HepG2 (cell line): ENCODE measurements around the gene SMYD4. TPM values are rescaled to one million over a fixed set of nuclear protein-coding genes. Genes with fewer than 3 reads are reported as not detected.

Source experiments
- CREBL2 ChIP-seq: sonication (generic); formaldehyde crosslinking; IDR thresholded peaks from 2 replicates; pipeline ENCODE4 v1.8.1; 2023; ENCODE audit warnings: missing genetic modification reagents, mild to moderate bottlenecking, borderline replicate concordance
- E2F1 ChIP-seq: sonication (generic); formaldehyde crosslinking; IDR thresholded peaks from 2 replicates; pipeline ENCODE4 v1.5.0; 2020; ENCODE audit warnings: missing genetic modification reagents
- EP300 ChIP-seq, 3 experiments: sonication (generic) in 1 of 3; formaldehyde crosslinking in 1 of 3; IDR thresholded peaks; 2 replicates each; pipeline versions ENCODE4 v1.5.1 to v1.6.1; 2011 to 2020; ENCODE audit warnings: low read depth in 2 of 3, low read length in 2 of 3, borderline replicate concordance in 1 of 3, improper control_type of control experiment in 1 of 3, mild to moderate bottlenecking in 1 of 3, missing genetic modification reagents in 1 of 3, moderate library complexity in 1 of 3
- MAZ ChIP-seq, 2 experiments: sonication (generic) in 1 of 2; formaldehyde crosslinking in 1 of 2; IDR thresholded peaks; 2 replicates each; pipeline versions ENCODE4 v1.5.0 to v1.6.1; 2012 to 2020; ENCODE audit warnings: low read depth in 2 of 2, mild to moderate bottlenecking in 2 of 2, borderline replicate concordance in 1 of 2, improper control_type of control experiment in 1 of 2, low read length in 1 of 2, missing genetic modification reagents in 1 of 2, moderate library complexity in 1 of 2
- NR1H2 ChIP-seq: sonication (generic); formaldehyde crosslinking; IDR thresholded peaks from 2 replicates; pipeline ENCODE4 v1.8.1; 2022; ENCODE audit warnings: low read depth, missing genetic modification reagents, borderline replicate concordance
- PRDM4 ChIP-seq: sonication (generic); formaldehyde crosslinking; IDR thresholded peaks from 2 replicates; pipeline ENCODE4 v1.9.0; 2021; ENCODE audit warnings: missing genetic modification reagents, borderline replicate concordance
- RXRA ChIP-seq: sonication (generic); formaldehyde crosslinking; IDR thresholded peaks from 2 replicates; pipeline ENCODE4 v1.5.1; 2020; ENCODE audit warnings: missing genetic modification reagents
- THAP11 ChIP-seq: IDR thresholded peaks from 2 replicates; pipeline ENCODE4 v1.6.1; 2016; ENCODE audit warnings: missing biosample characterization, missing genetic modification reagents
- THAP9 ChIP-seq: sonication (generic); formaldehyde crosslinking; IDR thresholded peaks from 2 replicates; pipeline ENCODE4; 2020; ENCODE audit warnings: missing genetic modification reagents, mild to moderate bottlenecking, borderline replicate concordance
- TRAFD1 ChIP-seq: sonication (generic); formaldehyde crosslinking; IDR thresholded peaks from 2 replicates; pipeline ENCODE4 v1.5.1; 2020; ENCODE audit warnings: missing genetic modification reagents, mild to moderate bottlenecking, borderline replicate concordance
- ZFAT ChIP-seq: sonication (generic); formaldehyde crosslinking; conservative IDR thresholded peaks from 2 replicates; pipeline ENCODE4 v1.8.1; 2023; ENCODE audit warnings: missing genetic modification reagents, inconsistent platforms
- ZNF3 ChIP-seq: IDR thresholded peaks from 2 replicates; pipeline ENCODE4 v1.7.0; 2017; ENCODE audit warnings: inconsistent platforms
- ZNF354B ChIP-seq: sonication (generic); formaldehyde crosslinking; IDR thresholded peaks from 2 replicates; pipeline ENCODE4 v1.8.0; 2022; ENCODE audit warnings: mild to moderate bottlenecking, missing genetic modification reagents
- ZNF484 ChIP-seq: sonication (generic); formaldehyde crosslinking; IDR thresholded peaks from 2 replicates; pipeline ENCODE4 v1.5.1; 2020; ENCODE audit warnings: mild to moderate bottlenecking, low read depth, missing genetic modification reagents, borderline replicate concordance
- ZNF674 ChIP-seq: sonication (generic); formaldehyde crosslinking; IDR thresholded peaks from 2 replicates; pipeline ENCODE4 v1.5.0; 2020; ENCODE audit warnings: low read depth, mild to moderate bottlenecking, missing genetic modification reagents
- ZNF746 ChIP-seq: sonication (generic); formaldehyde crosslinking; IDR thresholded peaks from 2 replicates; pipeline ENCODE4 v1.8.0; 2022; ENCODE audit warnings: mild to moderate bottlenecking, missing genetic modification reagents
- ZSCAN25 ChIP-seq: sonication (generic); formaldehyde crosslinking; IDR thresholded peaks from 2 replicates; pipeline ENCODE4 v1.8.0; 2022; ENCODE audit warnings: mild to moderate bottlenecking, missing genetic modification reagents
- polyA plus RNA-seq, 8 experiments: library from polyadenylated mRNA; depleted of rRNA in 3 of 8; stranded (reverse) in 7 of 8; unstranded in 1 of 8; fragments of >200 nt; fragmentation: Illumina TruSeq in 4 of 8; extraction: Trizol in 4 of 8; gene quantifications; 2 replicates each; pipeline versions ENCODE4 v1.2.1 to v1.2.3, GENCODE V29; 2011 to 2016; ENCODE audit warnings: low read depth in 4 of 8, missing spikeins in 1 of 8, mixed read lengths in 1 of 8; ENCODE audit not compliant: insufficient read depth in 1 of 8
- total RNA-seq, 5 experiments: library from RNA; depleted of rRNA; stranded (reverse); fragments of >200 nt; fragmentation: Illumina TruSeq; extraction: Trizol; gene quantifications; 2 replicates each; pipeline ENCODE4 v1.2.3, GENCODE V29; 2016; ENCODE audit warnings: low read depth in 1 of 5

The SMYD4 gene
- total and polyA plus RNA-seq, 2 of the 13 experiments (the other 11 are each of a cell fraction or from before 2014, with no cell fraction given) = 7.4 to 11.3 TPM

- peak; percentile 23; the same call in 1 of the 2 replicates for TF ChIP-seq THAP9 (CRISPR knock-in tag)
- TF ChIP-seq NR1H2 (CRISPR knock-in tag) = no peak
- peak; percentile 96 for TF ChIP-seq RXRA (CRISPR knock-in tag)
- TF ChIP-seq ZFAT (CRISPR knock-in tag) = no peak
- no peak for TF ChIP-seq MAZ (IDR thresholded peaks at IDR 0.05; ENCODE audit: borderline replicate concordance, low read depth, low read length)
- TF ChIP-seq MAZ (CRISPR knock-in tag; IDR thresholded peaks at IDR 0.05; ENCODE audit: low read depth) = no peak; the same call in none of the 2 replicates
- TF ChIP-seq ZNF3 (CRISPR knock-in tag) = no peak; the same call in 1 of the 2 replicates
- TF ChIP-seq E2F1 (CRISPR knock-in tag) = peak; percentile 32; the same call in 1 of the 2 replicates
- TF ChIP-seq ZNF674 = no peak
- 0 out of 2 replicates have a peak, but pooled peaks have one; percentile 6 for TF ChIP-seq ZNF354B
- 0 out of 2 replicates have a peak, but pooled peaks have one; percentile 44 for TF ChIP-seq PRDM4 (CRISPR knock-in tag)
- TF ChIP-seq ZNF746 (CRISPR knock-in tag) = peak; percentile 93
- TF ChIP-seq EP300 (IDR thresholded peaks at IDR 0.05; ENCODE audit: low read depth in 2 of 2, low read length in 2 of 2) = peak; percentile 84 to 87
- peak; percentile 92 for TF ChIP-seq EP300 (CRISPR knock-in tag; IDR thresholded peaks at IDR 0.05; ENCODE audit: borderline replicate concordance)
- TF ChIP-seq THAP11 (CRISPR knock-in tag) = peak; percentile 80
- no peak; the same call in 1 of the 2 replicates for TF ChIP-seq ZSCAN25 (CRISPR knock-in tag)
- 0 out of 2 replicates have a peak, but pooled peaks have one; percentile 26 for TF ChIP-seq ZNF484
- 0 out of 2 replicates have a peak, but pooled peaks have one; percentile 24 for TF ChIP-seq TRAFD1 (CRISPR knock-in tag)
- TF ChIP-seq CREBL2 (CRISPR knock-in tag) = no peak; the same call in 1 of the 2 replicates
These were observed 66.5 kb downstream of the SMYD4 start (continued) for GRCh38 chr17:1762901-1763898.
